A549 (cell line): Measurements from ENCODE around the gene FMNL3.

Experiments
- BCL3 ChIP-seq: fragments of >200 bp; sonication (Bioruptor Twin); formaldehyde crosslinking; IDR thresholded peaks from 3 replicates; pipeline ENCODE4 v1.6.1; 2016
- CHD4 ChIP-seq: fragments of 200-600 bp; sonication (generic); IDR thresholded peaks from 2 replicates; pipeline ENCODE4 v1.6.1; 2016; ENCODE audit warnings: antibody characterized with exemption, mild to moderate bottlenecking, borderline replicate concordance
- CTCF ChIP-seq: fragments of >200 bp; sonication (Bioruptor Twin); formaldehyde crosslinking; IDR thresholded peaks from 3 replicates; pipeline ENCODE4 v1.5.1; 2016
- EP300 ChIP-seq, 2 experiments: fragments of >200 bp; sonication (Bioruptor Twin); formaldehyde crosslinking; IDR thresholded peaks; 2 replicates in 1 of 2; 3 replicates in 1 of 2; pipeline ENCODE4 v1.6.1; 2016 to 2017
- HDAC2 ChIP-seq: fragments of 200-600 bp; sonication (generic); IDR thresholded peaks from 2 replicates; pipeline ENCODE4 v1.6.1; 2016
- HOXB5 ChIP-seq: fragments of 250-450 bp; sonication (Bioruptor Pico); IDR thresholded peaks from 2 replicates; pipeline ENCODE4 v1.5.0; 2020; ENCODE audit warnings: mild to moderate bottlenecking, moderate library complexity
- JUNB ChIP-seq: fragments of >200 bp; sonication (Bioruptor Twin); formaldehyde crosslinking; IDR thresholded peaks from 2 replicates; pipeline ENCODE4 v1.6.1; 2016
- MYC ChIP-seq: IDR thresholded peaks from 2 replicates; pipeline ENCODE4 v1.6.1; 2012; ENCODE audit warnings: mild to moderate bottlenecking, inconsistent platforms, low read length, improper control_type of control experiment, borderline replicate concordance
- RAD21 ChIP-seq, 2 experiments: fragments of >200 bp in 1 of 2; sonication (Bioruptor Twin) in 1 of 2; formaldehyde crosslinking in 1 of 2; IDR thresholded peaks in 1 of 2; conservative IDR thresholded peaks in 1 of 2; 2 replicates in 1 of 2; 3 replicates in 1 of 2; pipeline ENCODE4 v1.6.1; 2012 to 2018; ENCODE audit warnings: inconsistent platforms in 1 of 2
- SMC3 ChIP-seq: fragments of >200 bp; sonication (Bioruptor Twin); formaldehyde crosslinking; IDR thresholded peaks from 3 replicates; pipeline ENCODE4 v1.6.1; 2018; ENCODE audit warnings: inconsistent platforms

GRCh38 chr12:49648712-49649003, 58.5 kb downstream of the FMNL3 start:
- TF ChIP-seq CTCF = no peak
- no peak for TF ChIP-seq MYC
- no peak for TF ChIP-seq BCL3
- no peak for TF ChIP-seq HDAC2
- no peak for TF ChIP-seq JUNB
- no peak for TF ChIP-seq RAD21 (conservative IDR thresholded peaks at IDR 0.05 in 1 of 2, IDR thresholded peaks at IDR 0.05 in 1 of 2)
- no peak for TF ChIP-seq EP300 (IDR thresholded peaks at IDR 0.05)
- no peak for TF ChIP-seq HOXB5 (CRISPR knock-in tag)
- no peak for TF ChIP-seq SMC3
- no peak for TF ChIP-seq CHD4
